HFF-Myc (cell line): ENCODE data around the gene NCK2.

ENCODE experiments used
- DNase-seq: peaks from one replicate; pipeline ENCODE4 v3.0.0-alpha.2; 2011; ENCODE audit warnings: low read depth; ENCODE audit errors: extremely low read depth
- H3K4me3 ChIP-seq: replicated peaks from 2 replicates; pipeline ENCODE4 v1.5.1; 2011; ENCODE audit warnings: low read depth, mild to moderate bottlenecking, control low read depth, low read length
- CTCF ChIP-seq: IDR thresholded peaks from 2 replicates; pipeline ENCODE4 v1.5.1; 2012; ENCODE audit warnings: mild to moderate bottlenecking, low read depth, low read length, control low read depth; ENCODE audit errors: missing control alignments

The NCK2 gene

GRCh38 chr2:105804266-105804665, 59.6 kb downstream of the NCK2 start:
- no peak for DNase-seq
- TF ChIP-seq CTCF, result no peak
- H3K4me3 ChIP-seq, result no peak overlapping the region

GRCh38 chr2:105806996-105807395, 62.3 kb downstream of the NCK2 start:
- TF ChIP-seq CTCF, result no peak
- no peak for DNase-seq
- H3K4me3 ChIP-seq, result no peak overlapping the region

- TF ChIP-seq CTCF, result no peak
- no peak for DNase-seq
- H3K4me3 ChIP-seq, result no peak overlapping the region
Observed at GRCh38 chr2:105808423-105809096, 63.8 kb downstream of the NCK2 start.

GRCh38 chr2:105809097-105809473, 64.4 kb downstream of the NCK2 start:
- no peak for TF ChIP-seq CTCF
- H3K4me3 ChIP-seq, result no peak overlapping the region
- DNase-seq, result no peak

GRCh38 chr2:105809723-105810122, 65.0 kb downstream of the NCK2 start:
- DNase-seq, result no peak
- TF ChIP-seq CTCF, result no peak
- no peak overlapping the region for H3K4me3 ChIP-seq

- H3K4me3 ChIP-seq, result no peak overlapping the region
- DNase-seq, result no peak
- no peak for TF ChIP-seq CTCF
Observed at GRCh38 chr2:105812180-105813044, 67.7 kb downstream of the NCK2 start.
